ENCODE data around the gene LDLRAD3.

Gene LDLRAD3

GRCh38 chr11:35950082-35950481 lies 6.2 kb downstream of the LDLRAD3 start:
- H4K5ac ChIP-seq (ENCODE audit: low read length), result no peak overlapping the region
- H3K4ac ChIP-seq (ENCODE audit: low read depth, low read length), result no peak overlapping the region
- H3K79me1 ChIP-seq (ENCODE audit: low read length), result peaks cover 37% of the 10 kb centered on the region
- H2BK5ac ChIP-seq (ENCODE audit: low read length), result no peak overlapping the region
- H3K4me3 ChIP-seq (ENCODE audit: low read length), result no peak overlapping the region
- no peak overlapping the region for H4K8ac ChIP-seq (ENCODE audit: low read depth, low read length)
- DNase-seq, result no peak
- H3K18ac ChIP-seq (ENCODE audit: low read length), result no peak overlapping the region
- H3K36me3 ChIP-seq (ENCODE audit: control insufficient read depth, insufficient read depth, low read length), result no peaks in the 10 kb centered on the region
- no peak overlapping the region for H2BK15ac ChIP-seq (replicated peaks; ENCODE audit: low read depth)
- H2BK120ac ChIP-seq (ENCODE audit: low read depth, low read length), result no peak overlapping the region
- no CpG with 5 or more reads among the region's 5 CpGs for WGBS (ENCODE audit: extremely low coverage, insufficient coverage, low lambda C conversion rate)
- no peak overlapping the region for H3K27ac ChIP-seq (ENCODE audit: low read depth, low read length)
- H3K27me3 ChIP-seq (ENCODE audit: insufficient read depth, low read length, poor library complexity), result no peaks in the 10 kb centered on the region
- no peak overlapping the region for H3K9ac ChIP-seq (ENCODE audit: low read length)
- H3K56ac ChIP-seq (ENCODE audit: low read length), result no peak overlapping the region
- no peak overlapping the region for H3K4me2 ChIP-seq (ENCODE audit: low read length)
- H3K23ac ChIP-seq (ENCODE audit: low read length), result no peak overlapping the region
- H2AK5ac ChIP-seq (ENCODE audit: low read length), result no peak overlapping the region
- H3K4me1 ChIP-seq (ENCODE audit: control insufficient read depth, low read depth, low read length), result peaks cover 21% of the 10 kb centered on the region
- H3K79me2 ChIP-seq (ENCODE audit: control insufficient read depth, insufficient read depth, low read length), result peaks cover 69% of the 10 kb centered on the region

DNA sequence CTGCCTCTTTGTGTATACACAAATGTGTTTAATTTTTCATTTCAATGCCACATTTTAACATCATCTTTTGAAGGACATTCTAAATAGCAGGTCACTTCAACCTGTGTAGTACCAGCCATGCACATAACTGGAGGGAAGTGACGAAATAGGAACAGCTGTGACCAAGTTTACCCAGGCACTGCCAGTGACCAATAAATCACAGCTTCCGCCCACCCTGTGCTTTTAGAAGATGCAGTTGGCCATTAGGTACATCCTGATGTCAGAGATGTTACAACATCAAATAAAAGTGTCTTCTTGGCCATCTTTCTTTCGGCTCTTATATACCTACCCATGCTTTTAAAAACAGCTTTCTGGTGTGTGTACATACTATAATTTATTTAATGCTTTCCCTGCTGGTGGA lies 7.8 kb downstream of the LDLRAD3 start:
- Histone ChIP-seq H3K4me2 (ENCODE audit: low read length) (no peak overlapping the region), H2AK5ac (ENCODE audit: low read length) (no peak overlapping the region), H3K27ac (ENCODE audit: low read depth, low read length) (no peak overlapping the region), H3K18ac (ENCODE audit: low read length) (no peak overlapping the region), H3K79me2 (ENCODE audit: control insufficient read depth, insufficient read depth, low read length) (peaks cover 55% of the 10 kb centered on the region), H3K27me3 (ENCODE audit: insufficient read depth, low read length, poor library complexity) (no peaks in the 10 kb centered on the region), H3K36me3 (ENCODE audit: control insufficient read depth, insufficient read depth, low read length) (no peaks in the 10 kb centered on the region), H2BK15ac (replicated peaks; ENCODE audit: low read depth) (no peak overlapping the region), H4K5ac (ENCODE audit: low read length) (no peak overlapping the region), H2BK120ac (ENCODE audit: low read depth, low read length) (no peak overlapping the region), H3K56ac (ENCODE audit: low read length) (no peak overlapping the region), H2BK5ac (ENCODE audit: low read length) (no peak overlapping the region), H3K79me1 (ENCODE audit: low read length) (peaks cover 29% of the 10 kb centered on the region), H3K4me3 (ENCODE audit: low read length) (no peak overlapping the region), H4K8ac (ENCODE audit: low read depth, low read length) (no peak overlapping the region), H3K4me1 (ENCODE audit: control insufficient read depth, low read depth, low read length) (peaks cover 8% of the 10 kb centered on the region), H3K23ac (ENCODE audit: low read length) (no peak overlapping the region), H3K9ac (ENCODE audit: low read length) (no peak overlapping the region), H3K4ac (ENCODE audit: low read depth, low read length) (no peak overlapping the region)
- no CpG with 5 or more reads among the region's 3 CpGs for WGBS (ENCODE audit: extremely low coverage, insufficient coverage, low lambda C conversion rate)
- no peak for DNase-seq

GRCh38 chr11:35953081-35953760 lies 9.4 kb downstream of the LDLRAD3 start:
- no peak overlapping the region for H3K56ac ChIP-seq (ENCODE audit: low read length)
- H2BK15ac ChIP-seq (replicated peaks; ENCODE audit: low read depth), result no peak overlapping the region
- no peak overlapping the region for H2AK5ac ChIP-seq (ENCODE audit: low read length)
- no peaks in the 10 kb centered on the region for H3K27me3 ChIP-seq (ENCODE audit: insufficient read depth, low read length, poor library complexity)
- H3K4me2 ChIP-seq (ENCODE audit: low read length), result no peak overlapping the region
- H2BK5ac ChIP-seq (ENCODE audit: low read length), result no peak overlapping the region
- peaks cover 42% of the 10 kb centered on the region for H3K79me2 ChIP-seq (ENCODE audit: control insufficient read depth, insufficient read depth, low read length)
- no peak overlapping the region for H2BK120ac ChIP-seq (ENCODE audit: low read depth, low read length)
- no peak overlapping the region for H3K27ac ChIP-seq (ENCODE audit: low read depth, low read length)
- no CpG with 5 or more reads among the region's 13 CpGs for WGBS (ENCODE audit: extremely low coverage, insufficient coverage, low lambda C conversion rate)
- H3K4me3 ChIP-seq (ENCODE audit: low read length), result no peak overlapping the region
- no peak for DNase-seq
- no peak overlapping the region for H4K5ac ChIP-seq (ENCODE audit: low read length)
- H3K4ac ChIP-seq (ENCODE audit: low read depth, low read length), result no peak overlapping the region
- no peak overlapping the region for H3K23ac ChIP-seq (ENCODE audit: low read length)
- H3K18ac ChIP-seq (ENCODE audit: low read length), result no peak overlapping the region
- no peaks in the 10 kb centered on the region for H3K36me3 ChIP-seq (ENCODE audit: control insufficient read depth, insufficient read depth, low read length)
- no peak overlapping the region for H4K8ac ChIP-seq (ENCODE audit: low read depth, low read length)
- H3K4me1 ChIP-seq (ENCODE audit: control insufficient read depth, low read depth, low read length), result peaks cover 1% of the 10 kb centered on the region
- no peak overlapping the region for H3K9ac ChIP-seq (ENCODE audit: low read length)
- peaks cover 26% of the 10 kb centered on the region for H3K79me1 ChIP-seq (ENCODE audit: low read length)

DNA sequence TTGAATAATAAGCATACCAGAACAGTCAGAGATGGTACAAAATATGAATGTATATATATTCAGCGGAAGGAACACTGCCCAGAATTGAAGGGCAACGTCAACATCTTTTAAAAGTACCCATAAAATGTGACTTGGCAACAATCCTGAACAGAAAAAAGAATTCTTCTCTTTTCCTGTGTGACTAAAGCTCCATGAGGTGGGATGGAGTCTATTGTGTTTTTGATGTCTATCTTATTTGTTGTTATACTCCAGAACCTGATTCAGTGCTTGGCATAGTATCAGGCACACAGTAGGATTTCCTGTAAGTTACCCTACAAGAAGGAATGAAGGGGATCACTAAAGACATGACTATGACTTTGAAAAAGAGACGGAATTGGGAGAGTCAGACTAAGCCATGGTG lies 10.3 kb downstream of the LDLRAD3 start:
- Histone ChIP-seq H2BK120ac (ENCODE audit: low read depth, low read length) (no peak overlapping the region), H4K8ac (ENCODE audit: low read depth, low read length) (no peak overlapping the region), H3K23ac (ENCODE audit: low read length) (no peak overlapping the region), H3K4me1 (ENCODE audit: control insufficient read depth, low read depth, low read length) (no peaks in the 10 kb centered on the region), H3K36me3 (ENCODE audit: control insufficient read depth, insufficient read depth, low read length) (no peaks in the 10 kb centered on the region), H3K9ac (ENCODE audit: low read length) (no peak overlapping the region), H3K27me3 (ENCODE audit: insufficient read depth, low read length, poor library complexity) (no peaks in the 10 kb centered on the region), H3K4me3 (ENCODE audit: low read length) (no peak overlapping the region), H3K79me2 (ENCODE audit: control insufficient read depth, insufficient read depth, low read length) (peaks cover 40% of the 10 kb centered on the region), H2BK5ac (ENCODE audit: low read length) (no peak overlapping the region), H4K5ac (ENCODE audit: low read length) (no peak overlapping the region), H3K56ac (ENCODE audit: low read length) (no peak overlapping the region), H2AK5ac (ENCODE audit: low read length) (no peak overlapping the region), H3K4me2 (ENCODE audit: low read length) (no peak overlapping the region), H2BK15ac (replicated peaks; ENCODE audit: low read depth) (no peak overlapping the region), H3K27ac (ENCODE audit: low read depth, low read length) (no peak overlapping the region), H3K79me1 (ENCODE audit: low read length) (peaks cover 24% of the 10 kb centered on the region), H3K18ac (ENCODE audit: low read length) (no peak overlapping the region), H3K4ac (ENCODE audit: low read depth, low read length) (no peak overlapping the region)
- WGBS (ENCODE audit: extremely low coverage, insufficient coverage, low lambda C conversion rate), result no CpG with 5 or more reads among the region's 3 CpGs
- no peak for DNase-seq

GRCh38 chr11:35955636-35956035 lies 11.8 kb downstream of the LDLRAD3 start:
- H2AK5ac ChIP-seq (ENCODE audit: low read length), result no peak overlapping the region
- no peak for DNase-seq
- H3K4me2 ChIP-seq (ENCODE audit: low read length), result no peak overlapping the region
- H3K27ac ChIP-seq (ENCODE audit: low read depth, low read length), result no peak overlapping the region
- no peak overlapping the region for H2BK5ac ChIP-seq (ENCODE audit: low read length)
- H3K23ac ChIP-seq (ENCODE audit: low read length), result no peak overlapping the region
- H3K9ac ChIP-seq (ENCODE audit: low read length), result no peak overlapping the region
- H3K79me1 ChIP-seq (ENCODE audit: low read length), result peaks cover 20% of the 10 kb centered on the region
- H3K56ac ChIP-seq (ENCODE audit: low read length), result no peak overlapping the region
- no peak overlapping the region for H2BK120ac ChIP-seq (ENCODE audit: low read depth, low read length)
- no peaks in the 10 kb centered on the region for H3K36me3 ChIP-seq (ENCODE audit: control insufficient read depth, insufficient read depth, low read length)
- no peak overlapping the region for H2BK15ac ChIP-seq (replicated peaks; ENCODE audit: low read depth)
- H3K4ac ChIP-seq (ENCODE audit: low read depth, low read length), result no peak overlapping the region
- no peak overlapping the region for H3K4me3 ChIP-seq (ENCODE audit: low read length)
- H3K18ac ChIP-seq (ENCODE audit: low read length), result no peak overlapping the region
- no peaks in the 10 kb centered on the region for H3K27me3 ChIP-seq (ENCODE audit: insufficient read depth, low read length, poor library complexity)
- no peak overlapping the region for H4K8ac ChIP-seq (ENCODE audit: low read depth, low read length)
- peaks cover 31% of the 10 kb centered on the region for H3K79me2 ChIP-seq (ENCODE audit: control insufficient read depth, insufficient read depth, low read length)
- no peaks in the 10 kb centered on the region for H3K4me1 ChIP-seq (ENCODE audit: control insufficient read depth, low read depth, low read length)
- H4K5ac ChIP-seq (ENCODE audit: low read length), result no peak overlapping the region
